SK-N-SH treated with all-trans-retinoic acid at 6 μM for 48 hours (cell line): Measurements from ENCODE around the gene GSTM3.
"Not testable (repeated sequence)": the region's sequence is repeated elsewhere in the genome, so short reads cannot be mapped to it uniquely, and the experiment has no call there.

Experiments
- ATAC-seq: fragments of 200-7000 bp; cut with Tn5 transposase; 3 replicates; pipeline ENCODE4 v1.9.1; 2020; ENCODE audit warnings: mild to moderate bottlenecking, moderate library complexity
- ARNTL ChIP-seq: fragments of 450-650 bp; formaldehyde crosslinking; IDR thresholded peaks from 2 replicates; pipeline ENCODE4 v1.5.0; 2020; ENCODE audit warnings: low read depth, mild to moderate bottlenecking, moderate library complexity, borderline replicate concordance
- BACH2 ChIP-seq: fragments of 250-450 bp; sonication (Bioruptor Pico); IDR thresholded peaks from 2 replicates; pipeline ENCODE4 v1.9.0; 2021; ENCODE audit warnings: mild to moderate bottlenecking, borderline replicate concordance
- CSDC2 ChIP-seq: fragments of 250-450 bp; sonication (Bioruptor Pico); IDR thresholded peaks from 2 replicates; pipeline ENCODE4 v1.5.0; 2020; ENCODE audit warnings: mild to moderate bottlenecking, moderate library complexity
- CSRNP3 ChIP-seq: fragments of 250-450 bp; sonication (Bioruptor Pico); IDR thresholded peaks from 2 replicates; pipeline ENCODE4 v1.5.1; 2021; ENCODE audit warnings: mild to moderate bottlenecking, moderate library complexity
- ESRRG ChIP-seq: fragments of 250-450 bp; sonication (Bioruptor Pico); IDR thresholded peaks from 2 replicates; pipeline ENCODE4 v1.6.1; 2021; ENCODE audit warnings: mild to moderate bottlenecking
- GLIS3 ChIP-seq: fragments of 250-450 bp; sonication (Bioruptor Pico); IDR thresholded peaks from 2 replicates; pipeline ENCODE4 v1.5.0; 2020; ENCODE audit warnings: mild to moderate bottlenecking, moderate library complexity
- ISL1 ChIP-seq: fragments of 250-450 bp; sonication (Bioruptor Pico); IDR thresholded peaks from 2 replicates; pipeline ENCODE4 v2.1.2; 2022; ENCODE audit warnings: mild to moderate bottlenecking, moderate library complexity
- OSR1 ChIP-seq: fragments of 250-450 bp; sonication (Bioruptor Pico); IDR thresholded peaks from 2 replicates; pipeline ENCODE4 v1.8.0; 2022; ENCODE audit warnings: moderate library complexity, mild to moderate bottlenecking, inconsistent platforms
- POU6F1 ChIP-seq: fragments of 250-450 bp; sonication (Bioruptor Pico); IDR thresholded peaks from 2 replicates; pipeline ENCODE4 v1.8.0; 2021; ENCODE audit warnings: low read depth, mild to moderate bottlenecking, moderate library complexity, borderline replicate concordance
- PPARA ChIP-seq: fragments of 250-450 bp; sonication (Bioruptor Pico); IDR thresholded peaks from 2 replicates; pipeline ENCODE4 v1.5.0; 2020; ENCODE audit warnings: mild to moderate bottlenecking, borderline replicate concordance
- RARB ChIP-seq: fragments of 250-450 bp; sonication (Bioruptor Pico); IDR thresholded peaks from 2 replicates; pipeline ENCODE4 v1.8.0; 2021; ENCODE audit warnings: mild to moderate bottlenecking, moderate library complexity
- TCF4 ChIP-seq: fragments of 250-450 bp; sonication (Bioruptor Pico); IDR thresholded peaks from 2 replicates; pipeline ENCODE4 v1.8.0; 2021; ENCODE audit warnings: mild to moderate bottlenecking, moderate library complexity, borderline replicate concordance
- TOX ChIP-seq: fragments of 250-450 bp; sonication (Bioruptor Pico); IDR thresholded peaks from 2 replicates; pipeline ENCODE4 v1.8.0; 2021; ENCODE audit warnings: mild to moderate bottlenecking, moderate library complexity, borderline replicate concordance
- TSHZ2 ChIP-seq: fragments of 250-450 bp; sonication (Bioruptor Pico); IDR thresholded peaks from 2 replicates; pipeline ENCODE4 v1.5.0; 2020; ENCODE audit warnings: mild to moderate bottlenecking, moderate library complexity
- ZC3H10 ChIP-seq: fragments of 250-450 bp; sonication (Bioruptor Pico); IDR thresholded peaks from 2 replicates; pipeline ENCODE4 v1.5.1; 2021; ENCODE audit warnings: mild to moderate bottlenecking, moderate library complexity
- ZFP3 ChIP-seq: fragments of 250-450 bp; sonication (Bioruptor Pico); IDR thresholded peaks from 2 replicates; pipeline ENCODE4 v1.5.0; 2020; ENCODE audit warnings: mild to moderate bottlenecking, moderate library complexity
- ZNF565 ChIP-seq: fragments of 450-650 bp; formaldehyde crosslinking; conservative IDR thresholded peaks from 2 replicates; pipeline ENCODE4 v1.5.0; 2020; ENCODE audit warnings: low read depth, mild to moderate bottlenecking, moderate library complexity
- ZNF70 ChIP-seq: fragments of 450-650 bp; formaldehyde crosslinking; IDR thresholded peaks from 2 replicates; pipeline ENCODE4 v1.5.0; 2020; ENCODE audit warnings: mild to moderate bottlenecking, moderate library complexity
- ZNF8 ChIP-seq: fragments of 450-650 bp; formaldehyde crosslinking; IDR thresholded peaks from 2 replicates; pipeline ENCODE4 v1.5.0; 2020; ENCODE audit warnings: mild to moderate bottlenecking, moderate library complexity
- TF ChIP-seq, protein P1 (sequence below): fragments of 250-450 bp; sonication (Bioruptor Pico); IDR thresholded peaks from 2 replicates; pipeline ENCODE4 v1.5.1; 2020; ENCODE audit warnings: low read depth, mild to moderate bottlenecking, moderate library complexity
- TF ChIP-seq, protein P2 (sequence below): fragments of 250-450 bp; sonication (Bioruptor Pico); IDR thresholded peaks from 2 replicates; pipeline ENCODE4 v1.8.0; 2020; ENCODE audit warnings: mild to moderate bottlenecking, moderate library complexity, borderline replicate concordance

Gene GSTM3

DNA sequence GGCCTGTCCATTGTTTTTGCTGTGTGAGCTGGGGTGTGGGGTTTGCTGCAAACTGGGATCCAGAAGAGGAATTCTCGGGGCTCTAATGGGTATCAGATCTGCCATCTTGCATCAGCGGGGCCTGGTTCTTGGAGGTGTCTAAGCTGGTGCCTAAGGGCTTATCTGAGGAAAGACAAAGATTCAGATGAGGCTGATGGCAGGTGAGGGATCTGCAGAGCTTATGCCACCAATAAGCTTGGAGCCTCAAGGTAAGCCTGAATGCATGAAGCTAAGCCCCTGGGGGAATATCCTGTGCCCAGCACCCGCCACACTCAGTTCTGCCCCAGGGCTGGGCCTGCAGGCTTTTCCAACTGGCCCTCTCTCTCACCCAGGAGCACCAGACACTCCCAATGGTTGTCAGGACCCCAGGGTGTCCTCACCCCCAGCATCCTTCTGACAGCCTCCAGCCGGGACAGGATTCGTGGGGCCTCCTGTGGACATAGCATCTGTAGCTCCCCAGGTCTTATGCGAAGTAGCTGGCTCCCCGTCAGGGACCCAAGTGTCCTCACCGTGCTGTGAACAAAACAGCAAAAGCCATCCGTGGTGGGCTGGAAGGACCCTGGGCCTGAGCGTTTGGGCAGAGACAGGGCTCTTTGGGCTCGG lies 9.5 kb upstream of the GSTM3 start:
- TF ChIP-seq POU6F1 (CRISPR knock-in tag) = no peak
- TF ChIP-seq TCF4 (CRISPR knock-in tag) = no peak
- TF ChIP-seq CSRNP3 = no peak
- TF ChIP-seq, protein P1, sequence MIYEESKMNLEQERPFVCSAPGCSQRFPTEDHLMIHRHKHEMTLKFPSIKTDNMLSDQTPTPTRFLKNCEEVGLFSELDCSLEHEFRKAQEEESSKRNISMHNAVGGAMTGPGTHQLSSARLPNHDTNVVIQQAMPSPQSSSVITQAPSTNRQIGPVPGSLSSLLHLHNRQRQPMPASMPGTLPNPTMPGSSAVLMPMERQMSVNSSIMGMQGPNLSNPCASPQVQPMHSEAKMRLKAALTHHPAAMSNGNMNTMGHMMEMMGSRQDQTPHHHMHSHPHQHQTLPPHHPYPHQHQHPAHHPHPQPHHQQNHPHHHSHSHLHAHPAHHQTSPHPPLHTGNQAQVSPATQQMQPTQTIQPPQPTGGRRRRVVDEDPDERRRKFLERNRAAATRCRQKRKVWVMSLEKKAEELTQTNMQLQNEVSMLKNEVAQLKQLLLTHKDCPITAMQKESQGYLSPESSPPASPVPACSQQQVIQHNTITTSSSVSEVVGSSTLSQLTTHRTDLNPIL = no peak
- TF ChIP-seq ZNF8 (CRISPR knock-in tag) = no peak
- no peak for TF ChIP-seq TOX (CRISPR knock-in tag)
- no peak for TF ChIP-seq ISL1 (CRISPR knock-in tag)
- no peak for TF ChIP-seq TSHZ2 (CRISPR knock-in tag)
- TF ChIP-seq, protein P2, sequence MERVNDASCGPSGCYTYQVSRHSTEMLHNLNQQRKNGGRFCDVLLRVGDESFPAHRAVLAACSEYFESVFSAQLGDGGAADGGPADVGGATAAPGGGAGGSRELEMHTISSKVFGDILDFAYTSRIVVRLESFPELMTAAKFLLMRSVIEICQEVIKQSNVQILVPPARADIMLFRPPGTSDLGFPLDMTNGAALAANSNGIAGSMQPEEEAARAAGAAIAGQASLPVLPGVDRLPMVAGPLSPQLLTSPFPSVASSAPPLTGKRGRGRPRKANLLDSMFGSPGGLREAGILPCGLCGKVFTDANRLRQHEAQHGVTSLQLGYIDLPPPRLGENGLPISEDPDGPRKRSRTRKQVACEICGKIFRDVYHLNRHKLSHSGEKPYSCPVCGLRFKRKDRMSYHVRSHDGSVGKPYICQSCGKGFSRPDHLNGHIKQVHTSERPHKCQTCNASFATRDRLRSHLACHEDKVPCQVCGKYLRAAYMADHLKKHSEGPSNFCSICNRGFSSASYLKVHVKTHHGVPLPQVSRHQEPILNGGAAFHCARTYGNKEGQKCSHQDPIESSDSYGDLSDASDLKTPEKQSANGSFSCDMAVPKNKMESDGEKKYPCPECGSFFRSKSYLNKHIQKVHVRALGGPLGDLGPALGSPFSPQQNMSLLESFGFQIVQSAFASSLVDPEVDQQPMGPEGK = no peak
- no peak for TF ChIP-seq ESRRG (CRISPR knock-in tag)
- TF ChIP-seq PPARA (CRISPR knock-in tag) = no peak
- no peak for TF ChIP-seq ZNF70 (CRISPR knock-in tag)
- TF ChIP-seq ZFP3 (CRISPR knock-in tag) = no peak
- TF ChIP-seq GLIS3 (CRISPR knock-in tag) = no peak
- no peak for TF ChIP-seq ZNF565 (CRISPR knock-in tag)
- TF ChIP-seq CSDC2 (CRISPR knock-in tag) = no peak
- TF ChIP-seq ARNTL (CRISPR knock-in tag) = no peak
- TF ChIP-seq BACH2 (CRISPR knock-in tag) = no peak
- no peak for TF ChIP-seq ZC3H10 (CRISPR knock-in tag)
- TF ChIP-seq RARB (CRISPR knock-in tag) = no peak
- ATAC-seq = no peak

DNA sequence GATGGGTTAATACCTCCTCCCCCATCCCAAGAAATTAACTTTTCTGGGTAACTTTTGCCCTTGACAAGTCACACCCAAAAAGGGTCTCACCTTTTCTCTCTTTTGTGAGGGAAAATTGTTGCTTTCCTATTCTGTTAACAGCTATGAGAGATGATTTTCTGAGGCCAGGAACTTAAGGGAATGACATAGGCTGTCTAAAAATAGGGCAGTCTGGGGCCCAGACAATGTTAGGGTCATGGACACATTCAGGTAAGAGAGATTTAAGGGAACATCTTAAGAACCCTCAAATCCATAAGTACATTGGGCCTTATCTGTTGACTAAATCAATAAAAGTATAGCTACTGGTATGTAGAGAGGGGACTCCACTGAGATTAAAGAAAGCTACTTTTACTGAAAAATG lies 8.4 kb upstream of the GSTM3 start:
- no peak for ATAC-seq
- no peak for TF ChIP-seq TOX (CRISPR knock-in tag)
- TF ChIP-seq, protein P2 = no peak
- TF ChIP-seq ZFP3 (CRISPR knock-in tag) = no peak
- no peak for TF ChIP-seq OSR1 (CRISPR knock-in tag)
- TF ChIP-seq CSDC2 (CRISPR knock-in tag) = no peak
- TF ChIP-seq PPARA (CRISPR knock-in tag) = no peak
- no peak for TF ChIP-seq ZNF8 (CRISPR knock-in tag)
- no peak for TF ChIP-seq RARB (CRISPR knock-in tag)

DNA sequence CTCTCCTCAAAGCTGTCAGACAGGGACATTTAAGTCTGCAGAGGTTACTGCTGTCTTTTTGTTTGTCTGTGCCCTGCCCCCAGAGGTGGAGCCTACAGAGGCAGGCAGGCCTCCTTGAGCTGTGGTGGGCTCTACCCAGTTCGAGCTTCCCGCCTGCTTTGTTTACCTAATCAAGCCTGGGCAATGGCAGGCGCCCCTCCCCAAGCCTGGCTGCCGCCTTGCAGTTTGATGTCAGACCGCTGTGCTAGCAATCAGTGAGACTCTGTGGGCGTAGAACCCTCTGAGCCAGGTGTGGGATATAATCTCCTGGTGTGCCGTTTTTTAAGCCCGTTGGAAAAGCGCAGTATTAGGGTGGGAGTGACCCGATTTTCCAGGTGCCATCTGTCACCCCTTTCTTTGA lies 7.5 kb upstream of the GSTM3 start:
- not testable (repeated sequence) for ATAC-seq
